DMS79 (cell line): Measurements from ENCODE around the gene MPG.

Experiments used
- DNase-seq: peaks from one replicate; lab custom pipeline; 2025; lab: John Stamatoyannopoulos, UW

The MPG gene

DNA sequence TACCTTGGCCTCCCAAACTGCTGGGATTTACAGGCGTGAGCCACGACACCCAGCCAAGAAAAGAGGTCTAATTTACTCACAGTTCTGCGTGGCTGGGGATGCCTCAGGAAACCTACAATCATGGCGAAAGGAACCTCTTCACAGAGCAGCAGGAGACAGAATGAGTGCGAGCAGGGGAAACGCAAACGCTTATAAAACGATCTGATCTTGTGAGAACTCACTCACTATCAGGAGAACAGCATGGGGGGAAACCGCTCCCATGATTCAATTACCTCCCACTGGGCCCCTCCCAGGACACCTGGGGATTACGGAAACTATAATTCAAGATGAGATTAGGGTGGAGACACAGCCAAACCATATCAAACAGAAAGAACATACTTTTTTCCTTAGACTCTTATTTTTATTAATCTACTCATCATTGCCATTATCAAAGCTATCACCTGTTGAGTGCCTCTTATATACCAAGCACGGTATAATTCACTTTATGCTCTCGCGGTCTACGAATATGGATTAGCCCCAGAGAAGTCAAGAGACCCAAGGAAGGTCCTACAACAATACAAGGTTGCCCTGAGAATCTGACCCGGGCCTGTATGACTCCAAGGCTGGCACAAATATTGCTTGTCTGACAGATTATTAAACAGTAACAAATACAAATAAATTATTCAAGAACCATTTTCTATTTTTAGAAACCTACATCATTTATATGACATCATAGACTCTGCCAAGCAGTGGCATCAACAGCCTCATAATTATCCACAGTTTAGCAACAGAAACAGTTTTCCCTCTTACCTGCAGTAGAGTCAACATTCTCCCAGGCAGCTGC, 27.0 kb upstream of the MPG start:
- no peak for DNase-seq

DNA sequence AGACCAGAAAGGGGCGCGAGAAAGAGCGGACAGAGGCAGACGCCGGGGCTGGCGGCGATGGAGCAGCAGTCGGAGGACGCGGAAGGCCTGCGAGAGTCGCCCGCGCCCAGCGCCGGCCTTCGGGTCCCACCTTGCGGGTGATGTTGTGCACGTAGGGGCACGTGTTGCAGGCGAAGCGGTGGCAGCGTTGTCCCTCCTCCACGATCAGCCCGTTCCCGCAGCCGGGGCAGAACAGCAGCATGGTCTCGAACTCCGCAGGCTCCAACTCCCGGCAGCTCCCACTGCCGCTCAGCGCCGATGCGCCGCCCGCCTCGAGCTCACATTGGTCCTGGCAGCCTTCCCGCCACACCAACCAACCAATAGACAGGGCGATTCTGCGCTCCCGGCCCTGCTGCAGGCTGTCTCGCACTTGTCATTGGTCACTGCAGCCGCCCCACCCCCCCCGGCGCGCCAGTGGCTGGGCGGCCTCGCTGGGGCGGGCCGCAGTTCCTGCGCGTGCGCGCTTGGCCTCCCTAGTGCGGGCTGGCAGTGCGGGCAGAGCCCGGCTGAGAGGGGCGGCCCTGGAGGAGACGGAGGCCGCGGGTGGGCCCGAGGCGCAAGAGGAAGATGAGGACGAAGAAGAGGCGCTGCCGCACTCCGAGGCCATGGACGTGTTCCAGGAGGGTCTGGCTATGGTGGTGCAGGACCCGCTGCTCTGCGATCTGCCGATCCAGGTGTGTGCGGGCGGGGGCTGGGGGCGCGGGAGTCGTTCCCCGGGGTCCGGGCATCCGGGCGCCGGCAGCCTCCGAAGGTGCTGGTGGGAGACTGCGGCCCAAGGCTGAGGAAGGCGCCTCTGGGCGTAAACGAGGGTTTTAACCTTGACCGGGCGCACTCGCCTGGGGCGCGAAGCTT, 24.4 kb upstream of the MPG start, which contains the start of the genes POLR3K and SNRNP25:
Gene POLR3K (minus strand): TSS at position 263 of the 891 bp plus-strand sequence. CDS start 22 bp downstream, at position 241.
Gene SNRNP25 (plus strand): TSS at position 483 of the 891 bp plus-strand sequence. CDS start 189 bp downstream, at position 672.
- DNase-seq: peak; percentile 91

DNA sequence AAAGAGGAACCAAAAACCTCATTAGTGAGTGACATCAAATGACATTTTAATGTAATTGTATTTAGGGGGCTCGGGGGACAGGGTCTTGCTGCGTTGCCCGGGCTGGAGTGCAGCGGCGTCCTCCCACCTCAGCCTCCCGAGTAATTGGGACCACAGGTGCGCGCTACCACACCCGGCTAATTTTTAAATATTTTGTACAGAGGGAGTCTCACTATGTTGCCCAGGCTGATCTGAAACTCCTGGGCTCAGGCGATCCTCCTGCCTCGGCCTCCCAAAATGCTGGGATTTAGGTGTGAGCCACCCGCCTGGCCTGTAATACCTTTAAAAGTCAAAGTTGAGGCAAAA, 23.8 kb upstream of the MPG start:
- no peak for DNase-seq

DNA sequence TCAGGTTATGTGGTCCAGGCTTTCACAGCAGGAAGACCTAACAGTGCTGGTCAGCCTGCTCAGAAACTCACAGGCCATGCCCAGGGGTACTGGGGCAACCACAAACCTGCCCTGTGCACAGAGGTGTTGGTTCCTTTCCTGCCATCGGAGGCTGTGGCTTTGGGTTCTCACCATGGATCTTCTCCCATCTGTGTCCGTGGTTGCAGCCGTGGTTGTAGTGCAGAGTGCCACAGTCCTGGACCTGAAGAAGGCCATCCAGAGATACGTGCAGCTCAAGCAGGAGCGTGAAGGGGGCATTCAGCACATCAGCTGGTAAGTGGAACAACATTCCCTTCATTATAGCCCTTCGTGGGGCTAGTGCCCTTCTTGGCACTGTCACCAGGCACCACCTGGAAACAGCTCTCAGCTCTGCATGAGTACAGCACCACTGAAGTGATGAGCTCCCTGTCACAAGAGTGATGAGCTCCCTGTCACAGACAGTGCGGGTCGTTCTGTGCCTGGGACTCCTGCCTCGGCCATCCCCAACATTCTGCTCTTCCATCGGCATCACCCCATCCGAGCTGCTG, 22.4 kb upstream of the MPG start:
- DNase-seq: no peak

DNA sequence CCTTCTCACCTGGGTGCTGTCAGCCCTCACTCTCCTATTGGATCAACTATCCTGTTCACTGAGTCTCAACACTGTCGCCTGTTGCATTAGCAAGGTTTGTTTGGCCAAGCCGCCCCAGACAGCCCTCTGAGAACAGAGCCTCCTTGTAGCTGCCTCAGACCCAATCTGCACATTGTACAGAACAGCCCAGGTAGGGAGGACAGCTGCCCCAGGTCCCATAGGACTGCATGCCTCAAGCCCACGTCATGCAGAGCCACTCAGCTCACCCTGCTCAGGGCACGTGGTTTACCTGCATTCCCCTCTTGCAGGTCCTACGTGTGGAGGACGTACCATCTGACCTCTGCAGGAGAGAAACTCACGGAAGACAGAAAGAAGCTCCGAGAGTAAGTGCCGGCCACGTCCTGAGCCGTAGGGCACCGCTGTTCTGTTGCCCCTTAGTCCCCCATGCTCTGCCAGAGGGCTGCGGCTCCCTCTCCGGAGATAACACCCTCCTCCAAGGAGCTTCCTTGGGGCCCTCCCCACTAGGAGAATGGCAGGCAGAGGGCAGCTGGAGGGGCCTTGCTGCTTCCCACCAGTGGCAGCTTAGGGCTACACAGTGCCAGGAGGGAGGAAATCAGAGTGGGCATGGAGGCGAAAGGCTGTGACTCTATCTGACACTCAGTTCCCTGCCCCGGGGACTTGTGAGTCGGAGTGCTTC, 21.6 kb upstream of the MPG start:
- DNase-seq: no peak

DNA sequence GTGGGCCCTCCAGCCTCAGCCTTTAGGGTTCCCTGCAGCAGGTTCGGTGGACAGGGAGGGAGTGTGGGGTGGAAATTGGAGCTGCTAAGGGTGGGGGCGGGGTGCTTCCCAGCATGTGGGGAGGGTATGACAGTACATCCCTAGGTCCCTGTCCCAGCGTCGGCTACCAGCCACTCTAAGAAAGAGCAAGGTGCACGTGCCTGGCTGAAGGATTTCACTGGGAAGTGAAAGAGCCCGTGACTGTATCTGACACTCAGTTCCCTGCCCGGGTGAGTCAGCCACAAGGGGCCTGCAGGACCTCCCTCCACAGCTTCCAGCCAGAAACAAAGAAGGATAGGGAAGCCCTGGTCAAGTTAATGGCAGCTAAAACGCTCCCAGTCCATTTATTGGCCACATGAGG, 20.3 kb upstream of the MPG start:
- no peak for DNase-seq

DNA sequence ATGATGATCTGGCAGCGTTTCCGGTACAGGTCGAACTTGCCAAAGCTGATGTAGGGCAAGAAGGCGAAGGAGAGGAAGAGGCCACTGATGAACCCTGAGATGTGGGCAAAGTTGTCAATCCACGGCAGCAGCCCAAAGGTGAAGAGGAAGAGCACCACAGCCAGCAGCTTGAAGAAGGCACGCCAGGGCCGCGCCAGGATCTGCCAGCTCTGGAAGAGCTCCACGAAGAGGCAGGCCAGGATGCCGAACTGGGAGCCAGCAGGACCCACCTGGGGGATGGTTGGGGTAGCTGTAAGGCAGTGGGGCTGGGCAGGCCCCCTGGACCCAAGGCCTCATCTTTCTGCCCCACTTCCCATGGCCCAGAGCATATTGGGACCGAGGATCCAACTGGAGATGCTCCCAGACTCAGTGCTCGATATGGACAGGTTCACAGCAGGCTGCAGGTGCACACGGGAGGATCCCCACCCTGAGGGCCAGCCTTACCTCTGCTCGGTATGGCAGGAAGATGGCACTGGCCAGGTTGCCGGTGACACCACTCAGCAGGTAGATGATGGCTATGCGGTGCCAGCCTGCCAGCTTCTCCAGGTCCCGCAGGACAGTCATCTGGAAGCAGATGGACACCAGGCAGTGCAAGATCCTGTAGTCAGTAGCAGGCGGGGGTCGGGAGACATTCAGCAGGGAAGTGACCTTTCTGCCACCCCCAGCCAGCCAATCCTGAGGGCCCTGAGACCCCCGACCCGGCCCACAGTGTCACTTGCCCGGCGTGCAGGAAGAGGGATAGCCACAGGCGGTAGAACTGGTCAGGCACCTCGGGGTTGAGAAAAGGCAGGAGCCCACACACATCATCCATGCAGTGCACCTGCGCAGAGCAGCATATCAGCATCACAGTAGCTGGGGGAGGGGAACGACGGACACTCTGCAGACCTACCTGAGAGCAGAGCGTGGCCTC, 19.3 kb upstream of the MPG start:
- DNase-seq: no peak

DNA sequence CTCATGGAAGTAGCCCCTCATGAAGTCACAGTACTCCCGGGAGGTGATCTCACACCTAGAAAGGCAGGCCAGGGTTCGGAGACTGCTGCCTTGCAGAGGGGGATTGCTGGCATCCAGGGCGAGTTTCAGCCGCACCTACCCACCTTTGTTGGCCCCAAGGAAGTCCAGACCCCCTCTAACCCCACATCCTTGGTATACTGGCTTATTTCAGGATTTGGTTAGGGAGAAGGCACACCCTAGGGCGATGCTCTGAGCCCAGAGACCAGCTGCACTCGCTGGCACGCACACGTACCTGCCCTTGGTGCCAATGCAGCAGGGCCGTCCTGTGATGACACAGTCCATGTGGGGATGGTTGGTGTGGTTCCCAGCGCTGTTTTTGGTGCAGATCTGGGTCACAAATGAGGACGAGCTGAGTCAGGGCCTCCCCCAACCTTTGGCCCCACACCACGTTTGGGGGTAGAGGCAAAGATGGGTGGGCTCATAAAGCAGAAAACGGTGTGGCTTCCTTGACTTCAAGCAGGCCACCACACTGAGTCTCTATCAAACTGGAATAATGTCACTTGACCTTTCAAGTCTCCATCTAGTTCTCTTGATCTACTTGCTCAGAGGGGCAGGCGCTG, 18.5 kb upstream of the MPG start:
- DNase-seq: no peak

DNA sequence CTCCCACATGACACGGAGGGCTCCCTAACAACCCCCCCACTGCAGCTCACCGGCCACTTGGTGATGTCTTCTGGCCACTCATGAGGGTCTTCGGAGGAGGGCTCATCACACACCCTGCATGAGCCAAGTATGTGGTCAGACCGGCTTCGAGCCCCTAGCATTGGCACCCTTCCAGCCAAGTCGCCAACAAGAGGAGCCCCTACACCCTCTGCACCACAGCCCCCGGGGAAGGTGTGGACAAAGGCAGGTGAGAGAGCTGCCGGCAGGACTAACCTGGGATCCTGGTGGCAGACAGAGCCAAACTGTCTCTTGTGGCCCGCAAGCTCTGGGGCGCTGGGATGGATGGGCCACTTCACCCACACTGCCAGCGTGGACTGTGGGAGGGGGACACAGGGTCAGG, 17.9 kb upstream of the MPG start:
- no peak for DNase-seq

DNA sequence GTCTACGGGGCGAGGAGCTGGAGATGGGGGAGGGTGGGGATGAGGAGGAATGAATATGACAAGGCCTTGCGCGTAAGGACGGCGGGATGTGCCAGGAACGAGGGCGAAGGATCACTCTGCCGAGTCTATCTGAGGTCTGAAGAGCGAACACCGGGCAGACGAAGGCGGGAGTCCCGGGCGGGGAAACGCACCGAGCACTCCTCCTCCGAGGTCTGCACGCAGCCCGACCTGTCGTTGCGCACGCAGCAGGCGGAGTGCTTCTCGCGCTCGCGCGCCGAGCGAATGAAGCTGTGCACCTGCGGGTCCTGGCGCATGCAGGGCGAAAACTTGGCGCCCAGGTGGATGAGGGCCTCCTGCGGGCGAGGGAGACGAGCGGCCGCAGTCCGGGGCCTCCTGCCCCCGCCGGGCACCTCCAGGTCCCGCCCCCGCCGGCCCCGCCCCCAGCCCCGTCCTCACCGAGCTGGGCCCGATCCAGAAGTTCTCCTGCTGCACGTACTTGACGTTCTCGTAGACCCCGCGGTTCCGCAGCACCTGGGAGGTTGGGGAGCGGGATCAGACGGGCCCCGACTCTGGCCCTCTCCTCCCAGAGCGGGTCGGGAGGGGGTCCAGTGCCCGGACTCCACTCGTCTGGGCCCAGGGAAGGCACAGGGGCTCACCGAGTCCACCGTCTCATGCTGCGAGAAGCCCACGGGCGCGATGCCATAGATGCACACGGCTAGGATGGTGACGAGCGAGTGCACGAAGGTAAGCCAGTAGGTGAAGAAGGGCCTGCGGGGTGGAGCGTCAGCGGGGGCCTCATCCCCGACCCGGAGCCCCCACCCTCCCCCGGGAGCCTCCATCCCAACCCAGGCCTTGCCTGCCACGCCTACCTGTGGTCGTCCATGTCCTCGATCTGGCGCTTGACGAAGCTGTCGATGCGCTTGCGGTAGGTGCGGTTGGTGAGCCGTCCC, 16.8 kb upstream of the MPG start:
- no peak for DNase-seq

DNA sequence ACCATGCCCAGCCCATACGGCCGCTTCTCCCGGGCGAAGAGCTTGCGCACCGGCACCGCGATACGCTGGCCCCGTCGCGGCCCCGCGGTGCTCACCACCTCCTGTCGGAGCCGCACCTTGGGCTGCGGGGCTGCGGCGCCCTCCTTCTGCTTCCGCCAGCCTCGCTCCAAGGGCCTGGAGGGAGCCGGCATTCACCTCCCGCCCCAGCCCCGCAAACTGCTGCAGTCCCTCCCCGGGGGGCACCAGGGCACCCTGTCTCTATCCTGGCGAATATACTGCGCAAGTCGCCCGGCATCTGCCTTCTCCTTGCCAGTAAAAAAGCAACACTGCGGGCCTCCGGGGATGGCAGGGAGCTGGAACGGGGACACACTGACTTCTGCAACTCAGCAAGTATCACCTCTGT, 16.1 kb upstream of the MPG start:
- no peak for DNase-seq

DNA sequence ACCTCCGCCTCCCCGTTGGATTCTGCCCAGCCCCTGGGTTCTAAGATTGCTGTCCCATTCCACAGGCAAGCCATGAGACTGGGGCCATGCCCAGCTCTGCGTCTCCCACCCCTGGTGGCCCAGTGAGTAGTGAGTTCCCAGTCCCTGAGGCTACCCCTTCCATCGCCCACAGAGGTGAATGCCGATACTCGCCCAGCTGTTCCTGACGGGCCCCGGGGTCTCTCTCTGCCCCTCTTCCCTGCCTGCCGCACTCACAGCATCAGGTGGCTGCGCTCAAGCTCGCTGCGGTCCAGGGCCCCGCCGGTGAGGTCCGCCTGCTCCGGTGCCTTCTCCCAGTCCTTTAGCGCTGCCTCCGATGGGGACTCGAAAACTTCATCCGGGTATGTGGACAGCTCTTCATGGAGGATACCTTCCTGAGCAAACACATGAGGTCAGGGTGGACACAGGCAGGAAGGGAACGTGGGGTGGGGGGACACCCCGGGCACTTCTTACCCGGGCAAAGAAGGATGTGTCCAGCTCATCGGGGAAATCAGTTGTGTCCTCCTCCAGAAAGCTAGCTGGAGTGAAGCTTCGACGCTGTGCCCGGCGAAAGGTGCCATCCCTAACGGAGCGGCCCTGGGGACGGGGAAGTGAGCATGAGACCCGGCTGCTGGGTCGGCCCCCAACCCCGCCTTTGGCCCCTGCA, 15.6 kb upstream of the MPG start:
- DNase-seq: no peak

DNA sequence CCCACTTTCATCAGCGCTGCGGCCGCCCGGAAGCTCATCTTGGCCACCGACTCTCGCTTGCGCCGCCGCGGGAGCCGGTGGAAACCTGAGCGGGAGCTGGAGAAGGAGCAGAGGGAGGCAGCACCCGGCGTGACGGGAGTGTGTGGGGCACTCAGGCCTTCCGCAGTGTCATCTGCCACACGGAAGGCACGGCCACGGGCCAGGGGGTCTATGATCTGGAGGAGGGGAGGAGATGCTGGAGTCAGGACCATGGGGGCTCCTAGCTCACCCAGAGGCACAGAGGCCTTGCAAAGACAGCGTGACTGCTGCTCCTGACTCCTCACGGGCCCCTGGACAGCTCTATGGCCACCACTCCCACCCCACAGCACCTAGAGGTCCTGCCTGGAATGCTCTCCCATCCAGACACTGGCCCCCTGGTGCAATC, 15.0 kb upstream of the MPG start:
- no peak for DNase-seq

DNA sequence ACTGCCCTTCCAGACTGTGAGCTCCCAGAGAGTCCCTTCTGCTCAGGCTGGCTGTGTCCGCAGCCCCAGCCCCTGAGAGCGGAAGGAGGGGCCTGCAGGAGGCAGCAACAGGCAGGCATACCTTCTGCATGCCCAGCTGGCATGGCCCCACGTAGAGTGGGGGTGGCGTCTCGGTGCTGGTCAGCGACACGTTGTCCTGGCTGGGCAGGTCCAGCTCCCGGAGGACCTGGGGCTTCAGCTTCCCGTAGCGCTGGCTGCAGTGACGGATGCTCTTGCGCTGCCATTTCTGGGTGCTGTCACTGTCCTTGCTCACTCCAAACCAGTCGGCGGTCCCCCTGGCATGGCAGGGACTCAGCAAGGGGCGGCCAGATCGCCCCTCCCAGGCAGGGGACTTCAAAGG, 14.6 kb upstream of the MPG start:
- no peak for DNase-seq

DNA sequence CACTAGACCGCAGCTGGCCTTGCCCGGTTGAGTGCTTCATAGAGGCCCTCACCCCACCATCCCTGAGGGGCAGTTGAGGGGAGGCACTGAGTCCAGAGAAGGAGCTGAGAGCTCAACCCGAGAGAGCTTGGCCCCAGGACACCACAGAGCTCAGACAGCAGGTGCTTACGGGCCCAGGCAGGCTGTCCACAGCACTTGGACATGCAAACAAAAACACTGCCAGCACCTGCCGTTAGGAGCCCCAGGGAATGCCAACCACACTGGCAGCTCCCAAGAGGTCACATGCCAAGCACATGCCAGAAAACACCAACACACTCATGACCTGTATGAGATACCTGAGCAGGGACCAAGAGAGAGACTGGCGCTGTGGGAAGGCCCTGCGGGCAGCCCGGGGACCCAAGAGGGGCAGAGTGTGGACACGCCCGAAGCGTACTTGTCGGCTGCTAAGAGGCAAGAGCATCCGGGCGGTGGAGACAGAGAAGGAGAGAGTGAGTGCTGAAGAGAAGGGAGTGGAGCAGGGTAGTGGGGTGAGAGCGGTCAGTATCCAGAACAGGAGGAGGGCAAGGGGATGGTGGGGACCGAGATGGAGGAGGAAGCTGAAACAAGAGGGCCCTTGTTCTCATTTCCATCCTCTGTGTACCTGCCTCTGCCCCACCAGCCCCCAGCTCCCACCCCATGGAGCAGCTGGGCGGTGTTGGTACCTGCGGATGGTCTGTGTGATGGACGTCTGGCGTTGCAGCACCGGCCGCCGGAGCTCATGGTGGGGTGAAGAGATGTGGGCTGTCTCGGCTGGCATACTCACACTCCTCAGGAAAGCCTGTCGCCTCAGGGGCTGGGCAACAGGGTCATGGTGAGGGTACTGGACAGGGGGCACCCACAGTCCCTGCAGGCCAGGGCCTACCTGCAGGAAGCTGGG, 13.8 kb upstream of the MPG start:
- DNase-seq: peak; percentile 94

DNA sequence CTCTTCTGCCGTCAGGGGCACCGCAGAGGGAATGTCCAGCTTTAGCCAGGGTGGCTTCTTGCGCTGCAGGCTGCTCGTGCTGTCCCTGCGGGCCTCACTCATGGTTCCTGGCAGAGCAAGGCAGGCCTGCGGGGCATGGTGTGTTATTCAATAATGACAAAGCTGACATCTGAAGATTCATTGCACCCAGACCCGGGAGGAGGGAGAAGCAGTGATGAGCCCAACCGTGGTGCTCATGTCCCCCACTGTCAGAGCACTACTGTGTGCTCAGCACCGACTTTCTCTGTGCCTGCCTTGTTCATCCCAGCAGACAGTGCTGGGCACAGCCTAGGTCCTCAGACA, 13.1 kb upstream of the MPG start:
- DNase-seq: no peak

DNA sequence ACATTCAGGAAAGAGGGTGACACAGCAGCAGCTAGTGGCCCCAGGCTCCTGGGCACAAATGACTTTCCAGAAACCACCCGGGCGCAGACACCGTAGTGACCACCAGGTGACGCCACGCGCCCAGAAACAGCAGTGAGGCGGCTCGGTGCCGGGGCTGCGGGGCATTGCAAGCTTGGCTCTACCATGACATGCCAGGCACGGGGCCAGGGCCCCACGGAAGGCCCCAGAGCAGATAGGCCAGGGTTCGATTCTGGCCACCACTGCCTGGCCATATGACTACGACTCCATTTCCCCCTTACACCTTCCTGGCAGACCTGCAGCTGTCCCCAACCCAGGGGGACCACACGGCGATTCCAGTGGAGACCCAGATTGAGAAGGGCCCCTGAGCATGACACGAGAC, 12.3 kb upstream of the MPG start:
- DNase-seq: peak; percentile 14
